Parathyroid adenoma (tissue), 2 donors: Measurements from ENCODE around the gene BFSP2.

Source experiments
- H2AFZ ChIP-seq: fragments of 300-600 bp; sonication (generic); one replicate; pipeline ENCODE4 v1.7.0; 2017; ENCODE audit warnings: antibody characterized with exemption, mild to moderate bottlenecking
- H3K27ac ChIP-seq: fragments of 300-600 bp; sonication (generic); one replicate; pipeline ENCODE4 v1.7.0; 2017
- H3K27me3 ChIP-seq: fragments of 300-600 bp; sonication (generic); one replicate; pipeline ENCODE4 v1.7.0; 2017; ENCODE audit warnings: low read length; ENCODE audit not compliant: control insufficient read depth, insufficient read depth
- H3K36me3 ChIP-seq: fragments of 300-600 bp; sonication (generic); one replicate; pipeline ENCODE4 v1.7.0; 2017; ENCODE audit warnings: low read length; ENCODE audit not compliant: control insufficient read depth, insufficient read depth
- H3K4me1 ChIP-seq: fragments of 300-600 bp; sonication (generic); one replicate; pipeline ENCODE4 v1.7.0; 2017; ENCODE audit warnings: control low read depth
- H3K4me2 ChIP-seq: fragments of 300-600 bp; sonication (generic); one replicate; pipeline ENCODE4 v1.7.0; 2017; ENCODE audit warnings: low read length
- H3K4me3 ChIP-seq: fragments of 300-600 bp; sonication (generic); one replicate; pipeline ENCODE4 v1.7.0; 2017; ENCODE audit warnings: low read depth, low read length
- H3K79me2 ChIP-seq: fragments of 300-600 bp; sonication (generic); one replicate; pipeline ENCODE4 v1.7.0; 2017; ENCODE audit warnings: control low read depth
- H3K9ac ChIP-seq: fragments of 300-600 bp; sonication (generic); one replicate; pipeline ENCODE4 v1.7.0; 2017; ENCODE audit warnings: mild to moderate bottlenecking
- H3K9me3 ChIP-seq: fragments of 300-600 bp; sonication (generic); one replicate; pipeline ENCODE4 v1.7.0; 2017; ENCODE audit warnings: low read length; ENCODE audit not compliant: control insufficient read depth
- CTCF ChIP-seq: fragments of 300-600 bp; sonication (generic); IDR thresholded peaks from one replicate; pipeline ENCODE4 v1.7.0; 2017; ENCODE audit warnings: antibody characterized with exemption, mild to moderate bottlenecking
- donor health status: primary hyperparathyroidism.

BFSP2 gene

GRCh38 chr3:133381346-133382109 lies 18.3 kb upstream of the BFSP2 start:
- peaks cover 3% of the 10 kb centered on the region for H3K4me1 ChIP-seq
- no peaks in the 10 kb centered on the region for H3K27me3 ChIP-seq
- H3K4me2 ChIP-seq = no peak overlapping the region
- no peak overlapping the region for H2AFZ ChIP-seq
- no peak for TF ChIP-seq CTCF
- no peaks in the 10 kb centered on the region for H3K79me2 ChIP-seq
- no peak overlapping the region for H3K9ac ChIP-seq
- H3K36me3 ChIP-seq = no peaks in the 10 kb centered on the region
- no peaks in the 10 kb centered on the region for H3K9me3 ChIP-seq
- no peak overlapping the region for H3K27ac ChIP-seq
- no peak overlapping the region for H3K4me3 ChIP-seq

GRCh38 chr3:133383175-133383574 lies 16.7 kb upstream of the BFSP2 start:
- no peak overlapping the region for H3K4me3 ChIP-seq
- no peaks in the 10 kb centered on the region for H3K27me3 ChIP-seq
- H3K4me2 ChIP-seq = no peak overlapping the region
- no peak overlapping the region for H3K9ac ChIP-seq
- H2AFZ ChIP-seq = no peak overlapping the region
- H3K27ac ChIP-seq = no peak overlapping the region
- no peaks in the 10 kb centered on the region for H3K9me3 ChIP-seq
- no peaks in the 10 kb centered on the region for H3K36me3 ChIP-seq
- peaks cover 3% of the 10 kb centered on the region for H3K4me1 ChIP-seq
- H3K79me2 ChIP-seq = no peaks in the 10 kb centered on the region
- no peak for TF ChIP-seq CTCF

GRCh38 chr3:133383741-133384140 lies 16.1 kb upstream of the BFSP2 start:
- Histone ChIP-seq H3K9ac (no peak overlapping the region), H3K4me3 (no peak overlapping the region), H3K36me3 (no peaks in the 10 kb centered on the region), H3K27me3 (no peaks in the 10 kb centered on the region), H3K9me3 (no peaks in the 10 kb centered on the region), H3K4me2 (no peak overlapping the region), H3K79me2 (no peaks in the 10 kb centered on the region), H2AFZ (no peak overlapping the region), H3K4me1 (peaks cover 3% of the 10 kb centered on the region), H3K27ac (no peak overlapping the region)
- TF ChIP-seq CTCF = no peak

DNA sequence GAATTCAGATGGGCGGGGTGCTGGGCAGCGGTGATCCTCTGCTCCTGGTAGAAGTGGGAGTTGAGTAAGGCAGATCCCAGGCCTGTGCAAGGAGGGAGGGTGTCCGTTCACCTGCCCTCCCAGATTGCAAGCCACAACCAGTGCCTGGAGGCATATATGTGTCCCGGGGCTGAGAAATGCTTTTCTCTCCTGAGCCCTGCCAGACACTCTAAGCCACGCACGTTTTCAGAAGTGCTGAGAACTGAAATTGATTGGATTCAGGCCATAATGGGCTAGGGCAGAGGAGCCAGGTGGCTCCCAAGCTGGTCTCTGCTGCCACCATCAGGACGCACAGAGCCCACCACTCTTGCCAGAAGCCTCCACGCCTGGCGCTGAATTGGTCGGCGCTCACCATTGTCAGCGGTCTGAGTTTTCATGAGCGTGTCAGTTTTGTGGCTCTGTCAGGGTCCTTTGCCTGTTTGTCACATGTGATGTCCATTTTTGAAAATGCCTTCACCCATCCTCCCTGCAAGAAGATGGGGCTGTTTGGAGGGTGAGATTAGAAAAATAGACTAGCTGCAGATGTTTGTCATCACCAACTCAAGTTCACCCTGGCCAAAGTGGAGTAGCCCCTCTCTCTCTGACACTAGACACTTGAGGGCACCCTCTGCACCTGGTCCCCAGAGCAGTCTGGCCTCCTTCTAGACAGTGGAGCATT lies 15.4 kb upstream of the BFSP2 start:
- peak overlapping the region; percentile 54 for H2AFZ ChIP-seq
- no peaks in the 10 kb centered on the region for H3K36me3 ChIP-seq
- H3K4me3 ChIP-seq = no peak overlapping the region
- H3K27ac ChIP-seq = no peak overlapping the region
- no peaks in the 10 kb centered on the region for H3K79me2 ChIP-seq
- H3K4me2 ChIP-seq = no peak overlapping the region
- H3K4me1 ChIP-seq = peaks cover 3% of the 10 kb centered on the region
- H3K27me3 ChIP-seq = no peaks in the 10 kb centered on the region
- no peaks in the 10 kb centered on the region for H3K9me3 ChIP-seq
- peak; percentile 90 for TF ChIP-seq CTCF
- no peak overlapping the region for H3K9ac ChIP-seq
